NCI-H1092 (cell line): Measurements from ENCODE around the gene CYP17A1.
"Not testable (repeated sequence)": the region's sequence is repeated elsewhere in the genome, so short reads cannot be mapped to it uniquely, and the experiment has no call there.

Experiments used
- DNase-seq: peaks from one replicate; lab custom pipeline; 2025; lab: John Stamatoyannopoulos, UW

Gene CYP17A1

GRCh38 chr10:102837230-102837721, at the start of gene CYP17A1:
Gene CYP17A1 (minus strand): TSS chr10:102837413. CDS start chr10:102837361, 52 bp downstream.
- no peak for DNase-seq

- no peak for DNase-seq
Observed at GRCh38 chr10:102880256-102880655, 43.0 kb upstream of the CYP17A1 start.

- no peak for DNase-seq
Observed at GRCh38 chr10:102878629-102879028, 41.4 kb upstream of the CYP17A1 start.

GRCh38 chr10:102876747-102877153, 39.5 kb upstream of the CYP17A1 start:
- no peak for DNase-seq

GRCh38 chr10:102872163-102872562, 35.0 kb upstream of the CYP17A1 start:
- no peak for DNase-seq

GRCh38 chr10:102870221-102870620, 33.0 kb upstream of the CYP17A1 start:
- no peak for DNase-seq

- DNase-seq, result peak; percentile 20
Observed at GRCh38 chr10:102869258-102870198, 32.3 kb upstream of the CYP17A1 start, which contains the start of gene AS3MT. Gene AS3MT (plus strand): TSS chr10:102869470. CDS start chr10:102869593, 123 bp downstream.

- no peak for DNase-seq
Observed at GRCh38 chr10:102868911-102869257, 31.7 kb upstream of the CYP17A1 start.

- DNase-seq, result no peak
Observed at GRCh38 chr10:102865620-102866019, 28.4 kb upstream of the CYP17A1 start.

GRCh38 chr10:102863660-102864059, 26.4 kb upstream of the CYP17A1 start:
- no peak for DNase-seq

GRCh38 chr10:102859911-102860310, 22.7 kb upstream of the CYP17A1 start:
- DNase-seq, result peak; percentile 50

GRCh38 chr10:102856758-102857424, 19.7 kb upstream of the CYP17A1 start:
- no peak for DNase-seq

GRCh38 chr10:102855731-102856436, 18.7 kb upstream of the CYP17A1 start:
- not testable (repeated sequence) for DNase-seq

- not testable (repeated sequence) for DNase-seq
Observed at GRCh38 chr10:102853237-102853636, 16.0 kb upstream of the CYP17A1 start.

GRCh38 chr10:102850025-102850518, 12.9 kb upstream of the CYP17A1 start:
- no peak for DNase-seq

- DNase-seq, result no peak
Observed at GRCh38 chr10:102845352-102845902, 8.2 kb upstream of the CYP17A1 start.

GRCh38 chr10:102844190-102844776, 7.1 kb upstream of the CYP17A1 start:
- not testable (repeated sequence) for DNase-seq

GRCh38 chr10:102843139-102843538, 5.9 kb upstream of the CYP17A1 start:
- not testable (repeated sequence) for DNase-seq

- DNase-seq, result no peak
Observed at GRCh38 chr10:102841827-102842345, 4.7 kb upstream of the CYP17A1 start.

GRCh38 chr10:102838276-102838927, 1.2 kb upstream of the CYP17A1 start:
- not testable (repeated sequence) for DNase-seq
